Kidney (tissue), 14 donors: ENCODE measurements around the gene AFTPH. TPM values are rescaled to one million over a fixed set of nuclear protein-coding genes. Genes with fewer than 3 reads are reported as not detected.
A peak's percentile ranks its signal among the peaks of the same experiment; 100 is the strongest.

Experiments used
- DNase-seq, 5 donors: peaks; one replicate each; pipeline ENCODE4 v3.0.0-alpha.2; 2013 to 2020
- FAIRE-seq: peaks from 2 replicates; lab custom pipeline; 2012; peaks lifted over from hg19 to GRCh38; lab: Jason Lieb, UNC
- H3K27ac ChIP-seq, 2 donors: one replicate each; pipeline ENCODE4 v1.7.0; 2013; ENCODE audit warnings: low read depth in 2 of 2, low read length in 2 of 2, inconsistent platforms in 1 of 2
- H3K27me3 ChIP-seq: one replicate; pipeline ENCODE4 v1.7.1; 2013; ENCODE audit warnings: low read length, inconsistent platforms; ENCODE audit not compliant: control insufficient read depth, insufficient read depth
- H3K36me3 ChIP-seq, 3 donors: one replicate each; pipeline versions ENCODE4 v1.7.0 to v1.7.1; 2013; ENCODE audit warnings: low read length in 3 of 3, control low read depth in 1 of 3, inconsistent platforms in 1 of 3; ENCODE audit not compliant: insufficient read depth in 3 of 3, control insufficient read depth in 2 of 3
- H3K4me1 ChIP-seq, 3 donors: one replicate each; pipeline versions ENCODE4 v1.7.0 to v1.7.1; 2013; ENCODE audit warnings: low read length in 3 of 3, inconsistent platforms in 1 of 3, low read depth in 1 of 3; ENCODE audit not compliant: control insufficient read depth in 2 of 3, insufficient read depth in 2 of 3
- H3K4me3 ChIP-seq, 3 donors: one replicate each; pipeline versions ENCODE4 v1.7.0 to v1.8.1; 2013; ENCODE audit warnings: low read length in 3 of 3, control low read depth in 1 of 3, inconsistent platforms in 1 of 3
- H3K9ac ChIP-seq, 3 donors: one replicate each; pipeline versions ENCODE4 v1.7.0 to v1.7.1; 2013; ENCODE audit warnings: low read length in 3 of 3, control low read depth in 1 of 3, inconsistent platforms in 1 of 3
- H3K9me3 ChIP-seq, 3 donors: one replicate each; pipeline versions ENCODE4 v1.7.0 to v1.7.1; 2013; ENCODE audit warnings: low read length in 3 of 3, control low read depth in 1 of 3, inconsistent platforms in 1 of 3; ENCODE audit not compliant: control insufficient read depth in 2 of 3, insufficient read depth in 1 of 3
- intact Hi-C: fragments of 100-400 bp; cut with DNase I; formaldehyde crosslinking; loops from one replicate; pipeline ENCODE4 v1.11.1; 2022
- polyA plus RNA-seq: library from polyadenylated mRNA; stranded (reverse); fragments of 350-450 nt; fragmentation: Illumina TruSeq; extraction: RNeasy Lipid Tissue Mini Kit (QIAGEN cat#74804); gene quantifications from one replicate; pipeline ENCODE4 v1.2.3, GENCODE V29; 2014; ENCODE audit warnings: low read depth, low replicate concordance; ENCODE audit not compliant: insufficient read depth
- total RNA-seq: library from RNA; stranded (reverse); fragmentation: NEBNext Ultra II Directional; extraction: Animal tissue kit (Norgen Biotek cat#: 25700); gene quantifications from one replicate; pipeline ENCODE4 v1.2.1, GENCODE V29; 2021
- TF ChIP-seq, protein P1 (sequence below): IDR thresholded peaks from 3 replicates; pipeline ENCODE4 v1.5.1; 2012; ENCODE audit warnings: mild to moderate bottlenecking, moderate library complexity, borderline replicate concordance; ENCODE audit not compliant: insufficient read depth; ENCODE audit errors: extremely low read depth
- donor health status: control.
- donor health status: control.
- donor health status: control.
- donor health status: control.
- donor health status: control.
- donor health status: DM: yes; HTN: yes; CAD: no.
- donor health status: Normal renal cell carcinoma (clear cell type).

The AFTPH gene
- total and polyA plus RNA-seq, 2 donors from 2014 or later = 41.2 to 44.6 TPM

DNA sequence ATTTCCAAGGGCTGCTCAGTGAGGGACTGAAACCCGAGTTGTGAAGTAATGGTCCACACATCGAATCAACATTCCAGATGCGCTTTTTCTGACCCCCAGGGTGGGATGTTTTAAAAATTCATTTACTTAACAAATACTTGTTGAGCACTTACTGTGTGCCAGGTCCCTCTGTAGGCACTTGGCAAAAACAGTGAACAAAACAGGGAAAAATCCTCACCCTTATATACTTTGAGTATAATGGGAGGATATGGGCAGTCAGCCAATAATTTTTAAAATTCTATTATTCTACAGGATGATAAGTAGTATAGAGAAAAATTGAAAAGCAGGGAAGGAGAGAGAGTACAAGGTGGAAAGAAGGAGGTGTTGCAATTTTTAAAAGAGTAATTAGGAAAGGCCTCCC, 31.3 kb upstream of the AFTPH start:
- TF ChIP-seq, protein P1, sequence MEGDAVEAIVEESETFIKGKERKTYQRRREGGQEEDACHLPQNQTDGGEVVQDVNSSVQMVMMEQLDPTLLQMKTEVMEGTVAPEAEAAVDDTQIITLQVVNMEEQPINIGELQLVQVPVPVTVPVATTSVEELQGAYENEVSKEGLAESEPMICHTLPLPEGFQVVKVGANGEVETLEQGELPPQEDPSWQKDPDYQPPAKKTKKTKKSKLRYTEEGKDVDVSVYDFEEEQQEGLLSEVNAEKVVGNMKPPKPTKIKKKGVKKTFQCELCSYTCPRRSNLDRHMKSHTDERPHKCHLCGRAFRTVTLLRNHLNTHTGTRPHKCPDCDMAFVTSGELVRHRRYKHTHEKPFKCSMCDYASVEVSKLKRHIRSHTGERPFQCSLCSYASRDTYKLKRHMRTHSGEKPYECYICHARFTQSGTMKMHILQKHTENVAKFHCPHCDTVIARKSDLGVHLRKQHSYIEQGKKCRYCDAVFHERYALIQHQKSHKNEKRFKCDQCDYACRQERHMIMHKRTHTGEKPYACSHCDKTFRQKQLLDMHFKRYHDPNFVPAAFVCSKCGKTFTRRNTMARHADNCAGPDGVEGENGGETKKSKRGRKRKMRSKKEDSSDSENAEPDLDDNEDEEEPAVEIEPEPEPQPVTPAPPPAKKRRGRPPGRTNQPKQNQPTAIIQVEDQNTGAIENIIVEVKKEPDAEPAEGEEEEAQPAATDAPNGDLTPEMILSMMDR = no peak
- Histone ChIP-seq H3K36me3 (no peaks in the 10 kb centered on the region), H3K4me3 (no peak overlapping the region), H3K27me3 (no peaks in the 10 kb centered on the region), H3K27ac (no peak overlapping the region), H3K9ac (no peak overlapping the region), H3K9me3 (no peaks in the 10 kb centered on the region), H3K4me1 (no peaks in the 10 kb centered on the region)
- intact Hi-C loops = no loop called here
- FAIRE-seq = no peak
- no peak for DNase-seq

DNA sequence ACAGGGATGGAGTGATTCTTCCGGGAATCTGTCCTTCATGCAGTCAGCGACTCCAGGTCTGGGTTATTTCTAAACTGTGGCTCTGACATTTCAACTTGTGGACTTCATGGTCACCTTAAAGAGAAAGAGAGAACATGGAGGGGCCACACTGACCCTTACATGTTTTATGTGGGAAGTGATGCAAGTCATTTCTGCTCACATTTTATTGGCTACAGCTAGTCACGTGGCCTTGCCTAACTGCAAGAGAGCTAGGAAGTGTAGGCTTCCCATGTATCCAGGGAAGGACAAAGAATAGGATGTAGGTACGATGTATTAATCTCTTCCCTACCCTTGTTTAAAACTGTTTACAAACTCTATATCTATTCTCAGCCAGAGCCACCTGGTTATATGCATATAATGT, 30.3 kb upstream of the AFTPH start:
- intact Hi-C loops = no loop called here
- H3K27ac ChIP-seq = no peak overlapping the region
- H3K36me3 ChIP-seq = no peaks in the 10 kb centered on the region
- H3K27me3 ChIP-seq = no peaks in the 10 kb centered on the region
- TF ChIP-seq, protein P1 = no peak
- FAIRE-seq = no peak
- no peak for DNase-seq
- no peaks in the 10 kb centered on the region for H3K9me3 ChIP-seq
- H3K9ac ChIP-seq = no peak overlapping the region
- no peaks in the 10 kb centered on the region for H3K4me1 ChIP-seq
- no peak overlapping the region for H3K4me3 ChIP-seq

DNA sequence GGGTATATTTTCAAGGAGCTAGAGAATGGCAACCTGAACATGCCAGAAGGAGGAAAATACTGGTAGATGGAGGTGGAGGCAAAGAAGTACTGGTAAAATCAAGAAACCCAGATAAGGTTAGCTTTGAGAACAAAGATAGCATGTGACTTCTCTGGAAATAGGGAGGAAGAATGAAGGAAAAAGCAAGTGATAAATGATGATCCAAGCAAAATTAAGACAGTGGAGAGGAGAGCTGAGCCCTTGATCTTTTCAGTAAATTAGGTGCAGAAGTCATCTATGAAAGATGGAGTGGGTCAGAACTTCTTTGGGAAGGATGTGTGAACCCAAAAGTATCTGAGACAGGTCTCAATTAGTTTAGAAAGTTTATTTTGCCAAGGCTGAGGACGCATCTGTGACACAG, 25.7 kb upstream of the AFTPH start:
- H3K36me3 ChIP-seq = no peaks in the 10 kb centered on the region
- DNase-seq (no peak), FAIRE-seq (no peak)
- no peak overlapping the region for H3K4me3 ChIP-seq
- H3K27me3 ChIP-seq = no peaks in the 10 kb centered on the region
- intact Hi-C loops = no loop called here
- H3K27ac ChIP-seq = no peak overlapping the region
- H3K9ac ChIP-seq = no peak overlapping the region
- H3K9me3 ChIP-seq = no peaks in the 10 kb centered on the region
- TF ChIP-seq, protein P1 = no peak
- H3K4me1 ChIP-seq = no peaks in the 10 kb centered on the region

DNA sequence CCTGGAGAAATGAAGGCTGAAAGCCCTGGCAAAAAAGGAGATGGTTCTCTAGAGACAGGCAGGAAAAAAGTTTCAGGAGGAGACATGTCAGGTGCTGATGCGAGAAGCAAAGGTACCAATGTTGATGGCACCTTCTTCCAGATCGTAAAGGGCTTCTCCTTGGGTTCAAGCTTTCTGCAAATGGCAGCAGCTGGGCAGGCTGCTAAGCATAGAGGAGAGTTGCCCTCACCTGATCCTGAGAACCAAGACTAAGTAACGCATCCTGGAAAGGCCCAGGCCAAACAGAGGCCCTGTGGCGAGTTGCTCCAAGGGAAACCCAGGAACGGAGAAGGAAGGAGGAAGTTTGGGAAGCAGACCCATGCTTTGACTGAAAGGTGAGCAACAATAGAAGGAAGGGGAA, 23.6 kb upstream of the AFTPH start:
- no peak for FAIRE-seq
- TF ChIP-seq, protein P1 = no peak
- H3K4me1 ChIP-seq = no peaks in the 10 kb centered on the region
- no peak overlapping the region for H3K27ac ChIP-seq
- no peaks in the 10 kb centered on the region for H3K36me3 ChIP-seq
- H3K4me3 ChIP-seq = no peak overlapping the region
- H3K9me3 ChIP-seq = no peaks in the 10 kb centered on the region
- intact Hi-C loops = no loop called here
- no peak overlapping the region for H3K9ac ChIP-seq
- peak in 1 of 5 donors; percentile 26 for DNase-seq
- no peaks in the 10 kb centered on the region for H3K27me3 ChIP-seq
